Transverse colon (tissue), 4 donors: ENCODE data around the gene NELL2.
"Not testable (repeated sequence)": the region's sequence is repeated elsewhere in the genome, so short reads cannot be mapped to it uniquely, and the experiment has no call there.

Source experiments
- CTCF ChIP-seq, 5 experiments: fragments of 200-600 bp in 3 of 5; fragments of 450-650 bp in 2 of 5; sonication (generic) in 3 of 5; IDR thresholded peaks; 1 replicate in 2 of 5; 2 replicates in 3 of 5; pipeline ENCODE4 v1.5.1; 2016 to 2017; ENCODE audit warnings: antibody characterized with exemption in 5 of 5, inconsistent platforms in 3 of 5, mild to moderate bottlenecking in 2 of 5, moderate library complexity in 1 of 5
- EP300 ChIP-seq: sonication (generic); formaldehyde crosslinking; IDR thresholded peaks from one replicate; pipeline ENCODE4 v1.6.1; 2017; ENCODE audit warnings: antibody characterized with exemption, low read depth
- POLR2A ChIP-seq: fragments of 450-650 bp; IDR thresholded peaks from one replicate; pipeline ENCODE4 v1.6.1; 2016; ENCODE audit warnings: antibody characterized with exemption, mild to moderate bottlenecking, moderate library complexity
- POLR2AphosphoS5 ChIP-seq, 3 donors: sonication (generic); formaldehyde crosslinking; IDR thresholded peaks; one replicate each; pipeline ENCODE4 v1.6.1; 2016; ENCODE audit warnings: antibody characterized with exemption in 3 of 3

GRCh38 chr12:44686821-44687432, 189.2 kb downstream of the NELL2 start:
- TF ChIP-seq CTCF (IDR thresholded peaks at IDR 0.05); POLR2A; EP300; POLR2AphosphoS5 (IDR thresholded peaks at IDR 0.05): not testable (repeated sequence)
